ENCODE results near the gene MAOA.

Gene MAOA

DNA sequence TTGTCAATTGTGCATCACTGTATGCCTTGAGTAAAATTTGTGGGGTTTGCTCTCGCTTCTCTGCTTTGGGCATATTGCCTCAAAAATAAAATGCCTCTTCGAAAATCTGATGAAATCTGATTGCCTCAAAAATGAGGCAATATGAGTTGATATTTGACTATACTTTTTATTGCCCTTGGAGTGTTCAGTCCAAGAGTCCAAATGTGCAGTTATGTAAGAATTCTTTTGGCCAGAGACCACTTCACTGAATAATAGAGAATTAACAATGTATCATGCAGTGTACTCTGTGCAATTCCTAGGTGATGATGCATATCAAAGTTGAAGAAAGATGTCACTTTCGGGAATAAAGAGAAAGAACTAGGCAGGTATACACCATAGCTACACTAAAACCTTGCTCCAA, 8.6 kb downstream of the MAOA start:
- no peak for TF ChIP-seq TAF1 (IDR thresholded peaks at IDR 0.05; ENCODE audit: low read depth)
- TF ChIP-seq, protein P1, sequence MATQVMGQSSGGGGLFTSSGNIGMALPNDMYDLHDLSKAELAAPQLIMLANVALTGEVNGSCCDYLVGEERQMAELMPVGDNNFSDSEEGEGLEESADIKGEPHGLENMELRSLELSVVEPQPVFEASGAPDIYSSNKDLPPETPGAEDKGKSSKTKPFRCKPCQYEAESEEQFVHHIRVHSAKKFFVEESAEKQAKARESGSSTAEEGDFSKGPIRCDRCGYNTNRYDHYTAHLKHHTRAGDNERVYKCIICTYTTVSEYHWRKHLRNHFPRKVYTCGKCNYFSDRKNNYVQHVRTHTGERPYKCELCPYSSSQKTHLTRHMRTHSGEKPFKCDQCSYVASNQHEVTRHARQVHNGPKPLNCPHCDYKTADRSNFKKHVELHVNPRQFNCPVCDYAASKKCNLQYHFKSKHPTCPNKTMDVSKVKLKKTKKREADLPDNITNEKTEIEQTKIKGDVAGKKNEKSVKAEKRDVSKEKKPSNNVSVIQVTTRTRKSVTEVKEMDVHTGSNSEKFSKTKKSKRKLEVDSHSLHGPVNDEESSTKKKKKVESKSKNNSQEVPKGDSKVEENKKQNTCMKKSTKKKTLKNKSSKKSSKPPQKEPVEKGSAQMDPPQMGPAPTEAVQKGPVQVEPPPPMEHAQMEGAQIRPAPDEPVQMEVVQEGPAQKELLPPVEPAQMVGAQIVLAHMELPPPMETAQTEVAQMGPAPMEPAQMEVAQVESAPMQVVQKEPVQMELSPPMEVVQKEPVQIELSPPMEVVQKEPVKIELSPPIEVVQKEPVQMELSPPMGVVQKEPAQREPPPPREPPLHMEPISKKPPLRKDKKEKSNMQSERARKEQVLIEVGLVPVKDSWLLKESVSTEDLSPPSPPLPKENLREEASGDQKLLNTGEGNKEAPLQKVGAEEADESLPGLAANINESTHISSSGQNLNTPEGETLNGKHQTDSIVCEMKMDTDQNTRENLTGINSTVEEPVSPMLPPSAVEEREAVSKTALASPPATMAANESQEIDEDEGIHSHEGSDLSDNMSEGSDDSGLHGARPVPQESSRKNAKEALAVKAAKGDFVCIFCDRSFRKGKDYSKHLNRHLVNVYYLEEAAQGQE (IDR thresholded peaks at IDR 0.05; ENCODE audit: low read depth) = no peak
- TF ChIP-seq EGR1 (IDR thresholded peaks at IDR 0.05) = no peak

DNA sequence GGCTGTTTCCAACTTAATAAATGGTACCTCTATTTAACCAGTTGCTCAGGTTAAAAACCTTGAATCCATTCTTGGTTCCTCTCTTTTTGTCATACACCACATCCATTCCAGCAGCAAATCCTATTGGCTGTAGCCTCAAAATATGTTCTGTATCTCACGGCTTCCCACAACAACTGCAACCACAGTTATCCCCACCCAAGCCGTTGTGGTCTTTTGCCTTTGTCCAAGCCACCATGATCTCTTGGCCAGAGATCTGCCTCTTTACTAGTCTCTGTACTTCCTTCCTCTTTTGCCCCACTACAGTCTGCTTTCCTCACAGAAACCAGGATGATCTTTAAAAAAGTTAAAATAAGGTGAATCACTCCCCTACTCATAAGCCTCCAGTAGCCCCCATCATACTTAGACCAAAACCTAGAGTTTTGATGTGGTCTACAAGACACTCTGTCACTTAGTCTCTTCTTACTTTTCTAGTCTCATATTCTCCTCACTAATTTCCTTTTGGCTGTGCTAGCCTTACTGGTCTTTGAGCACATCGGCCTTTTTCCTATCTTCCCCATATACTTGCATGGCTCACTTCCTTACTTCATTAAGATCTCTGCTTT, 10.3 kb downstream of the MAOA start:
- no peak for TF ChIP-seq FOXM1 (IDR thresholded peaks at IDR 0.05; ENCODE audit: borderline replicate concordance, low read depth)
- no peak for TF ChIP-seq CREB1 (IDR thresholded peaks at IDR 0.05; ENCODE audit: low read depth)
- TF ChIP-seq, protein P1 (IDR thresholded peaks at IDR 0.05; ENCODE audit: low read depth) = no peak
- no peak for TF ChIP-seq ZBTB7A (IDR thresholded peaks at IDR 0.05; ENCODE audit: low read depth)
- TF ChIP-seq NFIC (IDR thresholded peaks at IDR 0.05) = no peak
- no peak for TF ChIP-seq YY1 (IDR thresholded peaks at IDR 0.05; ENCODE audit: low read depth)
- TF ChIP-seq CEBPB (IDR thresholded peaks at IDR 0.05) = no peak
- TF ChIP-seq TAF1 (IDR thresholded peaks at IDR 0.05; ENCODE audit: low read depth) = no peak
- no peak for TF ChIP-seq TEAD4 (IDR thresholded peaks at IDR 0.05)
- TF ChIP-seq EP300 (IDR thresholded peaks at IDR 0.05; ENCODE audit: borderline replicate concordance) = no peak
- TF ChIP-seq RAD21 (IDR thresholded peaks at IDR 0.05; ENCODE audit: low read depth) = no peak
- no peak for TF ChIP-seq TCF12 (IDR thresholded peaks at IDR 0.05; ENCODE audit: low read depth)
- TF ChIP-seq, protein P2, sequence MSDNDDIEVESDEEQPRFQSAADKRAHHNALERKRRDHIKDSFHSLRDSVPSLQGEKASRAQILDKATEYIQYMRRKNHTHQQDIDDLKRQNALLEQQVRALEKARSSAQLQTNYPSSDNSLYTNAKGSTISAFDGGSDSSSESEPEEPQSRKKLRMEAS (IDR thresholded peaks at IDR 0.05) = no peak
- TF ChIP-seq, protein P3, sequence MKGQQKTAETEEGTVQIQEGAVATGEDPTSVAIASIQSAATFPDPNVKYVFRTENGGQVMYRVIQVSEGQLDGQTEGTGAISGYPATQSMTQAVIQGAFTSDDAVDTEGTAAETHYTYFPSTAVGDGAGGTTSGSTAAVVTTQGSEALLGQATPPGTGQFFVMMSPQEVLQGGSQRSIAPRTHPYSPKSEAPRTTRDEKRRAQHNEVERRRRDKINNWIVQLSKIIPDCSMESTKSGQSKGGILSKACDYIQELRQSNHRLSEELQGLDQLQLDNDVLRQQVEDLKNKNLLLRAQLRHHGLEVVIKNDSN (IDR thresholded peaks at IDR 0.05) = no peak
- no peak for TF ChIP-seq EGR1 (IDR thresholded peaks at IDR 0.05)

DNA sequence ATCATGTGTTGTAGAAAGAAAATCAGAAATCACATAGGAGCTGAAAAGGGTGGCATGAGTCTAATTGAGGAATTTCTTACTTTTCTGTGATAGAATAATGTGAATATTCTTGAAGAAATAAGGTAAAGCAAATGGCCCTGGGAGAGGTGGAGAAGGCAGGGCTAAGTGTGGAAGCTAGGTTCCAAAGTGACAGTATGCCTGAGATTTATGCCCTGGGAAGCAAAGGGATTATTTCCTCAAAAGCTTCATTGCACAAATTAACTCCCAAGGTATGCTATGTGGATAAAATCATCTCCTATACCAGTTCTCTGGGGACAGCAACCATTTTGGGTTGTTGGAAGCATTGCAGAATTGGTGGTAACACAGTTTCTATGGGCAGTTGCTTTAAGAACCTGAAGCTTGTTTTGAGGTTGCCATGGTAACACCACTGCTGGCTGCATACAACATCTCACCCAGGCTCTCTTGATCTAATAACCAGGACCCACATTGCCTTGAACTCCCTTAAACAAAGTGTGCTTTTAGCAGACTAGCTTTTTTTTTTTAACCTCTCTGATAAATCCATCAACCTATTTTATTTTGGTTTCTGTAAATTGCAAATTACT, 21.0 kb downstream of the MAOA start:
- TF ChIP-seq, protein P1 (IDR thresholded peaks at IDR 0.05; ENCODE audit: low read depth) = no peak
- TF ChIP-seq FOXM1 (IDR thresholded peaks at IDR 0.05; ENCODE audit: borderline replicate concordance, low read depth) (no peak), RAD21 (IDR thresholded peaks at IDR 0.05; ENCODE audit: low read depth) (no peak), TAF1 (IDR thresholded peaks at IDR 0.05; ENCODE audit: low read depth) (no peak), TCF12 (IDR thresholded peaks at IDR 0.05; ENCODE audit: low read depth) (no peak), NFIC (IDR thresholded peaks at IDR 0.05) (no peak), EP300 (IDR thresholded peaks at IDR 0.05; ENCODE audit: borderline replicate concordance) (no peak), CEBPB (IDR thresholded peaks at IDR 0.05) (no peak), TEAD4 (IDR thresholded peaks at IDR 0.05) (no peak), CREB1 (IDR thresholded peaks at IDR 0.05; ENCODE audit: low read depth) (no peak), ZBTB7A (IDR thresholded peaks at IDR 0.05; ENCODE audit: low read depth) (no peak), EGR1 (IDR thresholded peaks at IDR 0.05) (no peak), YY1 (IDR thresholded peaks at IDR 0.05; ENCODE audit: low read depth) (no peak)
- TF ChIP-seq, protein P2 (IDR thresholded peaks at IDR 0.05) = no peak
- TF ChIP-seq, protein P3 (IDR thresholded peaks at IDR 0.05) = no peak

DNA sequence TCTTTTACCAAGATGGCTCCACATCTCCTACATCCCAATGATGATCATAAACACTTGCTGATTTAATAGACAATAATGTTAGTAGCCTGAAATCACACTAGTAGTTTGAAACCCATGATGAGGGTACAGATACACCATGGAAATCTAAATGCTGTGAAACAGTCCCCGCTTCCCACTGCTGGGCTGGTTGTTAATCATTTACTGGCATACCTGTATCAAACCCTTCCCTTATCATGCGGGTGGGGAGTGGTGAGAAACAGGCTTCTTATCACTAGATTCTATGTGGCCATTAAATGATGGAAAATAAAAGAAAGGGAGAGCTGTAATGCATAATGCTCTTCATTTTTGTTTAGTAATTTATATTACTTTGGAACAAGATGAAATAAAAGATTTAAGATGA, 21.9 kb downstream of the MAOA start:
- no peak for TF ChIP-seq FOXM1 (IDR thresholded peaks at IDR 0.05; ENCODE audit: borderline replicate concordance, low read depth)
- no peak for TF ChIP-seq EGR1 (IDR thresholded peaks at IDR 0.05)
- TF ChIP-seq CEBPB (IDR thresholded peaks at IDR 0.05) = no peak
- no peak for TF ChIP-seq ZBTB7A (IDR thresholded peaks at IDR 0.05; ENCODE audit: low read depth)
- TF ChIP-seq, protein P3 (IDR thresholded peaks at IDR 0.05) = no peak
- TF ChIP-seq, protein P1 (IDR thresholded peaks at IDR 0.05; ENCODE audit: low read depth) = no peak
- TF ChIP-seq, protein P2 (IDR thresholded peaks at IDR 0.05) = no peak
- no peak for TF ChIP-seq TCF12 (IDR thresholded peaks at IDR 0.05; ENCODE audit: low read depth)
- TF ChIP-seq TEAD4 (IDR thresholded peaks at IDR 0.05) = no peak
- TF ChIP-seq RAD21 (IDR thresholded peaks at IDR 0.05; ENCODE audit: low read depth) = no peak
- TF ChIP-seq TAF1 (IDR thresholded peaks at IDR 0.05; ENCODE audit: low read depth) = no peak
- no peak for TF ChIP-seq YY1 (IDR thresholded peaks at IDR 0.05; ENCODE audit: low read depth)
- no peak for TF ChIP-seq CREB1 (IDR thresholded peaks at IDR 0.05; ENCODE audit: low read depth)
- no peak for TF ChIP-seq NFIC (IDR thresholded peaks at IDR 0.05)
- TF ChIP-seq EP300 (IDR thresholded peaks at IDR 0.05; ENCODE audit: borderline replicate concordance) = no peak
